ENCODE results near the gene MTHFD1L.

The MTHFD1L gene

GRCh38 chr6:151100326-151100725 is 234.8 kb downstream of the MTHFD1L start:
- TF ChIP-seq TOX (CRISPR knock-in tag; IDR thresholded peaks at IDR 0.05; ENCODE audit: borderline replicate concordance) (no peak), CSRNP3 (CRISPR knock-in tag; IDR thresholded peaks at IDR 0.05) (no peak), SNAI2 (CRISPR knock-in tag; IDR thresholded peaks at IDR 0.05) (no peak), BACH2 (CRISPR knock-in tag; IDR thresholded peaks at IDR 0.05; ENCODE audit: borderline replicate concordance) (no peak), PATZ1 (CRISPR knock-in tag; IDR thresholded peaks at IDR 0.05; ENCODE audit: borderline replicate concordance) (no peak), OSR1 (CRISPR knock-in tag; IDR thresholded peaks at IDR 0.05) (no peak), POU6F1 (CRISPR knock-in tag; IDR thresholded peaks at IDR 0.05; ENCODE audit: borderline replicate concordance, low read depth) (no peak), PPARA (CRISPR knock-in tag; IDR thresholded peaks at IDR 0.05; ENCODE audit: borderline replicate concordance) (no peak), ZFP30 (CRISPR knock-in tag; IDR thresholded peaks at IDR 0.05) (no peak), ZFP3 (CRISPR knock-in tag; IDR thresholded peaks at IDR 0.05) (no peak), ZNF8 (CRISPR knock-in tag; IDR thresholded peaks at IDR 0.05) (no peak), CREB5 (CRISPR knock-in tag; IDR thresholded peaks at IDR 0.05; ENCODE audit: low read depth) (no peak), TSHZ2 (CRISPR knock-in tag; IDR thresholded peaks at IDR 0.05) (no peak), ESRRG (CRISPR knock-in tag; IDR thresholded peaks at IDR 0.05) (no peak), CSDC2 (CRISPR knock-in tag; IDR thresholded peaks at IDR 0.05) (no peak), ZC3H10 (CRISPR knock-in tag; IDR thresholded peaks at IDR 0.05) (no peak), TCF4 (CRISPR knock-in tag; IDR thresholded peaks at IDR 0.05; ENCODE audit: borderline replicate concordance) (no peak)
- no peak for ATAC-seq

GRCh38 chr6:151101161-151101815 is 235.8 kb downstream of the MTHFD1L start:
- no peak for ATAC-seq
- TF ChIP-seq ZNF70 (CRISPR knock-in tag; IDR thresholded peaks at IDR 0.05) (no peak), PPARA (CRISPR knock-in tag; IDR thresholded peaks at IDR 0.05; ENCODE audit: borderline replicate concordance) (no peak), ZNF8 (CRISPR knock-in tag; IDR thresholded peaks at IDR 0.05) (no peak), ZNF565 (CRISPR knock-in tag; conservative IDR thresholded peaks at IDR 0.05; ENCODE audit: low read depth) (no peak)

- TF ChIP-seq ZFP3 (CRISPR knock-in tag; IDR thresholded peaks at IDR 0.05) = no peak
- no peak for TF ChIP-seq GLIS3 (CRISPR knock-in tag; IDR thresholded peaks at IDR 0.05)
- no peak for TF ChIP-seq ZNF8 (CRISPR knock-in tag; IDR thresholded peaks at IDR 0.05)
- no peak for TF ChIP-seq PPARA (CRISPR knock-in tag; IDR thresholded peaks at IDR 0.05; ENCODE audit: borderline replicate concordance)
- TF ChIP-seq BACH2 (CRISPR knock-in tag; IDR thresholded peaks at IDR 0.05; ENCODE audit: borderline replicate concordance) = no peak
- no peak for TF ChIP-seq ZNF70 (CRISPR knock-in tag; IDR thresholded peaks at IDR 0.05)
- TF ChIP-seq TSHZ2 (CRISPR knock-in tag; IDR thresholded peaks at IDR 0.05) = no peak
- no peak for TF ChIP-seq SNAI2 (CRISPR knock-in tag; IDR thresholded peaks at IDR 0.05)
- ATAC-seq = no peak
Measured at GRCh38 chr6:151101816-151102694, 236.6 kb downstream of the MTHFD1L start.

Measured in SK-N-SH treated with all-trans-retinoic acid at 6 μM for 48 hours (cell line).